Measurements from ENCODE around the gene FMN2. TPM values are rescaled to one million over a fixed set of nuclear protein-coding genes. Genes with fewer than 3 reads are reported as not detected.

The FMN2 gene
- total RNA-seq, 1 experiment from 2014 or later: 0.59 TPM

DNA sequence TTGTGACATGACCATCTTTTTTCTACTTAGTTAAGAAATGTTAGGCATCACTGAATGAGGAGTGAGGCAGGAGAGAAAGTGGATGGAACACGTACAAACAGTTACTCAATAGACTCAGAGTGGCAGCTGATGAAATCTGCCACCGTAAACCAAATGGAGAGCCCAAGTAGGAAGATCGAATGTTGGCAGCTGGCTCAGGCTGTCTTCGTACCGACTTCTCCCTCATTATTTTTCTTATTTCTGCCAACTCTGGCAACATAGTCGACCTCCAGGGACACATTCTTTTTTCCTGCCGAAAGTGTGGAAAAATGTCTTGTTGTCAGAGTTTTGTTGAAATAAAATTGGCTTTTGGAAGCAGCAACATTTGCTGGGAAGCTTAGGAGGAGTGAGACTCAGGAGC lies 377.0 kb downstream of the FMN2 start:
- no peaks in the 10 kb centered on the region for H3K27me3 Mint-ChIP-seq (ENCODE audit: low read depth)
- H4K8ac ChIP-seq (replicated peaks; ENCODE audit: insufficient read length, low read depth, low read length): no peak overlapping the region
- H3K14ac ChIP-seq (ENCODE audit: insufficient read depth, low read length): no peak overlapping the region
- no peak overlapping the region for H2AK5ac ChIP-seq (ENCODE audit: insufficient read length, low read length)
- no peak overlapping the region for H2BK12ac ChIP-seq (ENCODE audit: insufficient read length, low read depth, low read length)
- WGBS (ENCODE audit: extremely low coverage, insufficient read length, low lambda C conversion rate): no CpG with 5 or more reads among the region's 7 CpGs
- H3K9ac ChIP-seq (ENCODE audit: extremely low read depth, insufficient read length, low read length): no peak overlapping the region
- no peaks in the 10 kb centered on the region for H3K36me3 Mint-ChIP-seq (ENCODE audit: insufficient read depth in 1 of 3, low read depth in 3 of 3)
- TF ChIP-seq, protein P1, sequence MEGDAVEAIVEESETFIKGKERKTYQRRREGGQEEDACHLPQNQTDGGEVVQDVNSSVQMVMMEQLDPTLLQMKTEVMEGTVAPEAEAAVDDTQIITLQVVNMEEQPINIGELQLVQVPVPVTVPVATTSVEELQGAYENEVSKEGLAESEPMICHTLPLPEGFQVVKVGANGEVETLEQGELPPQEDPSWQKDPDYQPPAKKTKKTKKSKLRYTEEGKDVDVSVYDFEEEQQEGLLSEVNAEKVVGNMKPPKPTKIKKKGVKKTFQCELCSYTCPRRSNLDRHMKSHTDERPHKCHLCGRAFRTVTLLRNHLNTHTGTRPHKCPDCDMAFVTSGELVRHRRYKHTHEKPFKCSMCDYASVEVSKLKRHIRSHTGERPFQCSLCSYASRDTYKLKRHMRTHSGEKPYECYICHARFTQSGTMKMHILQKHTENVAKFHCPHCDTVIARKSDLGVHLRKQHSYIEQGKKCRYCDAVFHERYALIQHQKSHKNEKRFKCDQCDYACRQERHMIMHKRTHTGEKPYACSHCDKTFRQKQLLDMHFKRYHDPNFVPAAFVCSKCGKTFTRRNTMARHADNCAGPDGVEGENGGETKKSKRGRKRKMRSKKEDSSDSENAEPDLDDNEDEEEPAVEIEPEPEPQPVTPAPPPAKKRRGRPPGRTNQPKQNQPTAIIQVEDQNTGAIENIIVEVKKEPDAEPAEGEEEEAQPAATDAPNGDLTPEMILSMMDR (conservative IDR thresholded peaks at IDR 0.05): no peak
- H3K27me3 ChIP-seq (ENCODE audit: insufficient read depth, low read length): no peaks in the 10 kb centered on the region
- H3K4me2 ChIP-seq (ENCODE audit: insufficient read depth, insufficient read length, low read length): no peak overlapping the region
- no peak overlapping the region for H3K27ac ChIP-seq (ENCODE audit: insufficient read length, low read depth, low read length)
- H2BK15ac ChIP-seq (ENCODE audit: low read depth, low read length): no peak overlapping the region
- H4K5ac ChIP-seq (ENCODE audit: insufficient read length, low read depth, low read length): no peak overlapping the region
- no peak overlapping the region for H2AFZ ChIP-seq (ENCODE audit: low read length)
- H2BK5ac ChIP-seq (ENCODE audit: insufficient read length, low read length): no peak overlapping the region
- H3K79me1 ChIP-seq (ENCODE audit: insufficient read depth, low read depth, low read length, poor library complexity, severe bottlenecking): no peaks in the 10 kb centered on the region
- H3T11ph ChIP-seq (ENCODE audit: low read length): no peak overlapping the region
- no peaks in the 10 kb centered on the region for H4K20me1 ChIP-seq (ENCODE audit: control insufficient read depth, insufficient read depth, insufficient read length)
- H3K18ac ChIP-seq (ENCODE audit: insufficient read length, low read depth, low read length): no peak overlapping the region
- H3K9me3 Mint-ChIP-seq: no peaks in the 10 kb centered on the region
- no peak overlapping the region for H2BK20ac ChIP-seq (ENCODE audit: low read depth, low read length, poor library complexity, severe bottlenecking)
- H3K23ac ChIP-seq (ENCODE audit: insufficient read length, low read depth, low read length): no peak overlapping the region
- H3K79me2 ChIP-seq (ENCODE audit: insufficient read depth, low read length): no peaks in the 10 kb centered on the region
- no peak overlapping the region for H2BK120ac ChIP-seq (ENCODE audit: low read depth, low read length, poor library complexity, severe bottlenecking)
- no peaks in the 10 kb centered on the region for H3K23me2 ChIP-seq (ENCODE audit: insufficient read length, low read depth, low read length, poor library complexity, severe bottlenecking)
- H3K27ac Mint-ChIP-seq: no peak overlapping the region
- H4K91ac ChIP-seq (ENCODE audit: insufficient read length, low read depth, low read length): no peak overlapping the region
- no peak overlapping the region for H3K4ac ChIP-seq (ENCODE audit: low read depth, low read length)
- H3K9me3 ChIP-seq (ENCODE audit: control insufficient read depth, low read depth, low read length): no peaks in the 10 kb centered on the region
- H3K4me1 Mint-ChIP-seq: peaks cover 18 to 21% of the 10 kb centered on the region in 2 experiments
- no peak for DNase-seq
- no peak overlapping the region for H3K56ac ChIP-seq (ENCODE audit: insufficient read length, low read depth, low read length)
- H3K4me3 Mint-ChIP-seq: no peak overlapping the region
- H3K4me1 ChIP-seq (ENCODE audit: insufficient read depth, low read length): no peaks in the 10 kb centered on the region; the same call in 1 of the 2 replicates
